GM12878 (cell line): ENCODE results near the gene VARS2. TPM values are rescaled to one million over a fixed set of nuclear protein-coding genes. Genes with fewer than 3 reads are reported as not detected.
"Not testable (repeated sequence)": the region's sequence is repeated elsewhere in the genome, so short reads cannot be mapped to it uniquely, and the experiment has no call there.

ENCODE experiments used
- ATAC-seq: fragments of 200-7000 bp; cut with Tn5 transposase; 3 replicates; pipeline ENCODE4 v1.9.1; 2020; ENCODE audit warnings: mild to moderate bottlenecking, moderate library complexity
- BruUV-seq: library from RNA; stranded (reverse); fragments of 400-500 nt; replicated peaks from 2 replicates; lab custom pipeline; 2021; lab: Mats Ljungman, UMichigan
- CTCF ChIA-PET: fragments of 300-600 bp; sonication (Branson Sonifier 250); formaldehyde crosslinking; extraction: SDS; loops from one replicate; lab custom pipeline; 2021; ENCODE audit warnings: inconsistent platforms; lab: Yijun Ruan, JAX
- POLR2A ChIA-PET: fragments of 350-600 bp; formaldehyde crosslinking; extraction: SDS; loops from one replicate; lab custom pipeline; 2021; ENCODE audit warnings: inconsistent platforms; lab: Charles Lee
- RAD21 ChIA-PET: fragments of 300-600 bp; sonication (Branson Sonifier 250); formaldehyde crosslinking; loops from one replicate; lab custom pipeline; 2023; ENCODE audit warnings: antibody characterized with exemption; ENCODE audit not compliant: unreplicated experiment; lab: Charles Lee
- SMC1A ChIA-PET: fragments of 300-600 bp; sonication (Branson Sonifier 250); formaldehyde crosslinking; loops from one replicate; lab custom pipeline; 2023; ENCODE audit not compliant: unreplicated experiment, uncharacterized antibody; lab: Charles Lee
- DNase-seq: peaks from one replicate; pipeline ENCODE4 v3.0.0-alpha.2; 2011; ENCODE audit warnings: low read depth, low spot score
- FAIRE-seq: peaks from 3 replicates; lab custom pipeline; 2011; peaks lifted over from hg19 to GRCh38; lab: Jason Lieb, UNC
- H2AFZ ChIP-seq: 2 replicates; pipeline ENCODE4 v1.6.0; 2011; ENCODE audit warnings: low read depth, low read length, control low read depth; ENCODE audit not compliant: control insufficient read depth
- H3K27ac ChIP-seq: 2 replicates; pipeline ENCODE4 v1.5.1; 2011; ENCODE audit warnings: control low read depth; ENCODE audit not compliant: control insufficient read depth, insufficient read depth
- H3K27me3 ChIP-seq, 2 experiments: replicated peaks in 1 of 2; 2 replicates each; pipeline versions ENCODE4 v1.6.0 to v1.6.1; 2011; ENCODE audit warnings: low read length in 1 of 2; ENCODE audit not compliant: control insufficient read depth in 2 of 2, insufficient read depth in 2 of 2
- H3K36me3 ChIP-seq, 2 experiments: 2 replicates each; pipeline ENCODE4 v1.5.1; 2011; ENCODE audit warnings: low read length in 1 of 2; ENCODE audit not compliant: control insufficient read depth in 2 of 2, insufficient read depth in 2 of 2
- H3K4me1 ChIP-seq: 2 replicates; pipeline ENCODE4 v1.6.1; 2011; ENCODE audit warnings: mild to moderate bottlenecking, low read length, moderate library complexity, mixed read lengths; ENCODE audit not compliant: control insufficient read depth, insufficient read depth
- H3K4me2 ChIP-seq: 2 replicates; pipeline ENCODE4 v1.6.0; 2011; ENCODE audit warnings: control low read depth; ENCODE audit not compliant: control insufficient read depth, insufficient read depth
- H3K4me3 ChIP-seq: fragments of 200-600 bp; sonication (generic); 2 replicates; pipeline ENCODE4 v1.5.1; 2016
- H3K79me2 ChIP-seq: 2 replicates; pipeline ENCODE4 v1.6.0; 2011; ENCODE audit warnings: low read length; ENCODE audit not compliant: control insufficient read depth, insufficient read depth
- H3K9ac ChIP-seq: 2 replicates; pipeline ENCODE4 v1.8.0; 2011; ENCODE audit warnings: low read length, control low read depth, mixed read lengths; ENCODE audit not compliant: control insufficient read depth, insufficient read depth
- H3K9me3 ChIP-seq: replicated peaks from 3 replicates; pipeline ENCODE4 v1.5.1; 2011; ENCODE audit warnings: mild to moderate bottlenecking, low read length; ENCODE audit not compliant: control insufficient read depth, insufficient read depth
- H4K20me1 ChIP-seq: 2 replicates; pipeline ENCODE4 v1.6.0; 2011; ENCODE audit not compliant: control insufficient read depth, insufficient read depth
- BCL11A ChIP-seq: IDR thresholded peaks from 2 replicates; pipeline ENCODE4 v1.6.1; 2011; ENCODE audit warnings: low read depth, low read length
- HCFC1 ChIP-seq: fragments of 150-350 bp; IDR thresholded peaks from 2 replicates; pipeline ENCODE4 v1.6.1; 2014; ENCODE audit warnings: low read length
- HDAC2 ChIP-seq: fragments of 200-600 bp; sonication (generic); IDR thresholded peaks from 2 replicates; pipeline ENCODE4 v1.6.1; 2017
- MTA2 ChIP-seq: fragments of 450-650 bp; IDR thresholded peaks from 2 replicates; pipeline ENCODE4 v1.6.1; 2016; ENCODE audit warnings: low read depth, mild to moderate bottlenecking, moderate library complexity
- NFIC ChIP-seq: IDR thresholded peaks from 2 replicates; pipeline ENCODE4 v1.6.1; 2012; ENCODE audit warnings: low read depth, mild to moderate bottlenecking, inconsistent platforms, low read length, moderate library complexity
- SREBF1 ChIP-seq: IDR thresholded peaks from 2 replicates; pipeline ENCODE4 v1.6.1; 2012; ENCODE audit warnings: mild to moderate bottlenecking, low read length
- STAT1 ChIP-seq: fragments of 450-650 bp; conservative IDR thresholded peaks from 2 replicates; pipeline ENCODE4 v1.6.1; 2014; ENCODE audit warnings: antibody characterized with exemption, mild to moderate bottlenecking
- STAT3 ChIP-seq: IDR thresholded peaks from 2 replicates; pipeline ENCODE4 v1.6.1; 2011; ENCODE audit warnings: low read depth, low read length, improper control_type of control experiment
- ZNF274 ChIP-seq: IDR thresholded peaks from one replicate; pipeline ENCODE4 v1.8.0; 2011; ENCODE audit not compliant: insufficient read length, insufficient read depth
- ZZZ3 ChIP-seq: IDR thresholded peaks from 2 replicates; pipeline ENCODE4 v1.6.1; 2011; ENCODE audit warnings: low read depth; ENCODE audit not compliant: control insufficient read depth, insufficient read length
- WGBS: methylation state at CpG from one replicate; pipeline ENCODE4 v1.1.6; 2016; ENCODE audit warnings: low lambda C conversion rate; ENCODE audit not compliant: insufficient replicate concordance, insufficient coverage; ENCODE audit errors: missing lambda C conversion rate; 5-methylcytosine and 5-hydroxymethylcytosine counted together
- in situ Hi-C: fragments of 300-500 bp; cut with MboI; formaldehyde crosslinking; loops from 9 replicates; pipeline ENCODE4 v1.14.3; 2018; ENCODE audit warnings: mixed read lengths
- intact Hi-C: fragments of 100-400 bp; cut with micrococcal nuclease; formaldehyde crosslinking; loops from one replicate; pipeline ENCODE4 v1.14.2; 2022; ENCODE audit not compliant: unreplicated experiment
- polyA plus RNA-seq, 11 experiments: library from polyadenylated mRNA; depleted of rRNA in 4 of 11; unstranded in 6 of 11; stranded (reverse) in 5 of 11; fragments of >200 nt; fragmentation: Nextera tagmentation in 4 of 11; fragmentation: Illumina TruSeq in 1 of 11; extraction: Ambion mirVana in 4 of 11; extraction: Trizol in 1 of 11; gene quantifications; 1 replicate in 1 of 11; 2 replicates in 10 of 11; pipeline versions ENCODE4 v1.2.1 to v1.2.3, GENCODE V29; 2011 to 2016; ENCODE audit warnings: inconsistent platforms in 2 of 11, missing spikeins in 2 of 11, low read depth in 1 of 11
- total RNA-seq, 4 experiments: library from RNA; depleted of rRNA in 3 of 4; stranded (reverse); fragments of >200 nt in 3 of 4; fragmentation: Illumina TruSeq in 1 of 4; extraction: Trizol in 1 of 4; gene quantifications; 2 replicates each; pipeline versions ENCODE4 v1.2.1 to v1.2.3, GENCODE V29; 2013 to 2021
- TF ChIP-seq, protein P1 (sequence below): fragments of 450-650 bp; IDR thresholded peaks from 2 replicates; pipeline ENCODE4 v1.6.1; 2017; ENCODE audit warnings: borderline replicate concordance
- TF ChIP-seq, protein P2 (sequence below): IDR thresholded peaks from 2 replicates; pipeline ENCODE4 v1.6.1; 2011; ENCODE audit warnings: low read depth, low read length, improper control_type of control experiment, borderline replicate concordance
- TF ChIP-seq, protein P3 (sequence below): IDR thresholded peaks from 2 replicates; pipeline ENCODE4 v1.6.1; 2011; ENCODE audit warnings: mild to moderate bottlenecking, low read depth, low read length, moderate library complexity; ENCODE audit not compliant: insufficient replicate concordance

VARS2 gene
- total and polyA plus RNA-seq, 10 of the 15 experiments (the other 5 are each of a cell fraction or from before 2014, with no cell fraction given), result 3.8 to 70.7 (median 49.1) TPM

DNA sequence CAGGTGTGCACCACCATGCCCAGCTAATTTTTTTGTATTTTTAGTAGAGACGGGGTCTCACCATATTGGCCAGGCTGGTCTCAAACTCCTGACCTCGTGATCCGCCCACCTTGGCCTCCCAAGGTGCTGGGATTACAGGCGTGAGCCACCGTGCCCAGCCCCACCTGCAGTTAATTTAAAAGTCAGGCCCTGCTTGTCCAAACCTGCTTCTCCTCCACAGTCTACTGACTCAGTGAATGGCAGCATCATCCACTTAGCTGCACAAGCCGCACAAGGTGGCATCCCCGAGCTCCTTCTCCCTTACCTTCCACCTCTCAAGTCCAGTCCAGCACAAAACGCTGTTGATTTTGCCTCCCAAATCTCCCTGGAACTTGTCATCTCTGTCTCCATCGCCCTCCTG is 11.8 kb upstream of the VARS2 start:
- Histone ChIP-seq H3K36me3 (peaks cover 4 to 10% of the 10 kb centered on the region in 2 experiments; a peak in 2 of 4 replicates), H3K27ac (peak overlapping the region; percentile 30), H3K4me1 (peaks cover 32% of the 10 kb centered on the region), H2AFZ (peak overlapping the region; percentile 72; the same call in 1 of the 2 replicates), H3K4me2 (peak overlapping the region; percentile 65)
- H3K9me3 ChIP-seq, ATAC-seq, FAIRE-seq, H3K9ac ChIP-seq, in situ Hi-C loops, H3K79me2 ChIP-seq, H3K27me3 ChIP-seq, BruUV-seq, intact Hi-C loops, DNase-seq, H4K20me1 ChIP-seq, H3K4me3 ChIP-seq: not testable (repeated sequence)
- WGBS, result 83% methylated on average over 9 of the region's 9 CpGs
- SMC1A ChIA-PET, result interaction anchor here (1.0 to 2.1 kb wide), 4 partner anchors 12 to 185 kb away, joined by 3 to 6 read pairs (median 4); partner anchors contain the start of gene VARS2
- POLR2A ChIA-PET, result interaction anchor here (6.0 kb wide), 1 partner anchor 12 kb away, joined by 37 read pairs; the partner anchor contains the start of gene VARS2
- RAD21 ChIA-PET, result interaction anchor here (0.6 to 3.8 kb wide), 5 partner anchors 12 to 300 kb away, joined by 3 to 31 read pairs (median 4); partner anchors contain the start of gene VARS2
- CTCF ChIA-PET, result interaction anchor here (0.7 to 2.0 kb wide), 5 partner anchors 11 to 831 kb away, joined by 3 to 14 read pairs (median 3); partner anchors contain the start of gene VARS2

DNA sequence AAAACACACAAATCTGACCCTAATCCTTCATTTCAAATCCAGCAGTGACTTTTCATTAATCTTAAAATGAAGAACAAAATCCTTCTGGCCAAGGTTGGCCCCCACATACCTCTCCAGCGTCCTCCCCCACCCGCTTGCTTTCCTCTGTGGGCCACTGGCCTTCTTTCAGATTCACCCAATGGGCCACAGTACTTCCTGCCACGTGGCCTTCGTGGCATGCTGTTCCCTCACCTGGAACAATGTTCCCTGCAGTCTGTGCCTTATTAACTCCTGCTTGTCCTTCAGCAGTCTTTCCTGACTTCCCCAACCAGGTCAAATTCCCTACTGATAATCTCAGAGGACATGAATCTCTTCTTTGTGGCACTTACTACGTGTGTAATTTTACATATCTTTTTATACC is 11.3 kb upstream of the VARS2 start:
- RAD21 ChIA-PET, result interaction anchor here (0.6 to 3.8 kb wide), 4 partner anchors 10 to 299 kb away, joined by 3 to 31 read pairs (median 3); partner anchors contain the start of gene VARS2
- H3K36me3 ChIP-seq, result peaks cover under 1 to 10% of the 10 kb centered on the region in 2 experiments; a peak in 2 of 4 replicates
- peak; percentile 59 for FAIRE-seq
- in situ Hi-C loops (no loop called here), intact Hi-C loops (no loop called here)
- peak; percentile 67 for ATAC-seq
- CTCF ChIA-PET, result interaction anchor here (1.2 to 1.9 kb wide), 2 partner anchors 17 to 82 kb away, joined by 3 to 7 read pairs; no protein-coding TSS in a partner anchor
- no peak overlapping the region; the same call in 1 of the 2 replicates for H3K4me3 ChIP-seq
- SMC1A ChIA-PET, result interaction anchor here (1.0 kb wide), 2 partner anchors 11 to 184 kb away, joined by 3 read pairs; partner anchors contain the start of gene VARS2
- H3K4me1 ChIP-seq, result peaks cover 32% of the 10 kb centered on the region
- H4K20me1 ChIP-seq, result no peaks in the 10 kb centered on the region
- DNase-seq, result no peak
- POLR2A ChIA-PET, result interaction anchor here (1.5 to 6.0 kb wide), 2 partner anchors 11 to 18 kb away, joined by 4 to 37 read pairs; partner anchors contain the start of gene VARS2
- H3K4me2 ChIP-seq, result peak overlapping the region; percentile 65
- H3K27me3 ChIP-seq, result no peaks in the 10 kb centered on the region
- H3K9ac ChIP-seq, result no peak overlapping the region
- peak overlapping the region; percentile 72 for H2AFZ ChIP-seq
- no peaks in the 10 kb centered on the region for H3K9me3 ChIP-seq
- 23% methylated on average over 5 of the region's 5 CpGs for WGBS
- no peaks in the 10 kb centered on the region for H3K79me2 ChIP-seq
- peak overlapping the region; percentile 30 for H3K27ac ChIP-seq
- BruUV-seq, result no TSS peak
- TF ChIP-seq STAT1 (no peak), MTA2 (no peak), HCFC1 (no peak), ZNF274 (no peak), HDAC2 (no peak), NFIC (no peak), STAT3 (no peak), BCL11A (no peak), ZZZ3 (no peak), SREBF1 (no peak)
- TF ChIP-seq, protein P1, sequence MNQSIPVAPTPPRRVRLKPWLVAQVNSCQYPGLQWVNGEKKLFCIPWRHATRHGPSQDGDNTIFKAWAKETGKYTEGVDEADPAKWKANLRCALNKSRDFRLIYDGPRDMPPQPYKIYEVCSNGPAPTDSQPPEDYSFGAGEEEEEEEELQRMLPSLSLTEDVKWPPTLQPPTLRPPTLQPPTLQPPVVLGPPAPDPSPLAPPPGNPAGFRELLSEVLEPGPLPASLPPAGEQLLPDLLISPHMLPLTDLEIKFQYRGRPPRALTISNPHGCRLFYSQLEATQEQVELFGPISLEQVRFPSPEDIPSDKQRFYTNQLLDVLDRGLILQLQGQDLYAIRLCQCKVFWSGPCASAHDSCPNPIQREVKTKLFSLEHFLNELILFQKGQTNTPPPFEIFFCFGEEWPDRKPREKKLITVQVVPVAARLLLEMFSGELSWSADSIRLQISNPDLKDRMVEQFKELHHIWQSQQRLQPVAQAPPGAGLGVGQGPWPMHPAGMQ, result no peak
- TF ChIP-seq, protein P2, sequence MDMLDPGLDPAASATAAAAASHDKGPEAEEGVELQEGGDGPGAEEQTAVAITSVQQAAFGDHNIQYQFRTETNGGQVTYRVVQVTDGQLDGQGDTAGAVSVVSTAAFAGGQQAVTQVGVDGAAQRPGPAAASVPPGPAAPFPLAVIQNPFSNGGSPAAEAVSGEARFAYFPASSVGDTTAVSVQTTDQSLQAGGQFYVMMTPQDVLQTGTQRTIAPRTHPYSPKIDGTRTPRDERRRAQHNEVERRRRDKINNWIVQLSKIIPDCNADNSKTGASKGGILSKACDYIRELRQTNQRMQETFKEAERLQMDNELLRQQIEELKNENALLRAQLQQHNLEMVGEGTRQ, result peak; percentile 31; the same call in 1 of the 2 replicates
- TF ChIP-seq, protein P3, sequence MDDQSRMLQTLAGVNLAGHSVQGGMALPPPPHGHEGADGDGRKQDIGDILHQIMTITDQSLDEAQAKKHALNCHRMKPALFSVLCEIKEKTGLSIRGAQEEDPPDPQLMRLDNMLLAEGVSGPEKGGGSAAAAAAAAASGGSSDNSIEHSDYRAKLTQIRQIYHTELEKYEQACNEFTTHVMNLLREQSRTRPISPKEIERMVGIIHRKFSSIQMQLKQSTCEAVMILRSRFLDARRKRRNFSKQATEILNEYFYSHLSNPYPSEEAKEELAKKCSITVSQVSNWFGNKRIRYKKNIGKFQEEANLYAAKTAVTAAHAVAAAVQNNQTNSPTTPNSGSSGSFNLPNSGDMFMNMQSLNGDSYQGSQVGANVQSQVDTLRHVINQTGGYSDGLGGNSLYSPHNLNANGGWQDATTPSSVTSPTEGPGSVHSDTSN, result no peak
